ENCODE results near the gene ZFYVE21.
"Not testable (repeated sequence)": the region's sequence is repeated elsewhere in the genome, so short reads cannot be mapped to it uniquely, and the experiment has no call there.

The ZFYVE21 gene

DNA sequence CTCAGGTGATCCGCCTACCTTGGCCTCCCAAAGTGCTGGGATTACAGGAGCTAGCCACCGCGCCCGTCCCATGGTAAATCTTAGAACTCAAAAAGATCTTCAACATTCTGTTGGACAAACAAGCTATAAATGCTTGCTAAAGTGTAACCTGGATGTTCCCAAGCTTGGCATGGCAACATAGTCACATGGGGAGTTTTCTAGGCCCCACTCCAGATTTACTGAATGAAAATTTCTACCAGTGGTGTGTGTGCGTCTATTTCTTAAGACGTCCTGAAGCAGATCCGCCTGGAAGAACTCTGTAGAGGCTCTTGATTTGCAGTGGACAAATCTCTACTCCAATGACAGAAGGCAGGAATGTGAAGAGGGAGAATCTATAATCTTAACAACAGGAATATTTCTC lies 59.9 kb downstream of the ZFYVE21 start:
- ChIA-PET POLR2A (no interaction called here), CTCF (interaction anchor here (1.7 kb wide), 1 partner anchor 21 kb away, joined by 5 read pairs; no protein-coding TSS in a partner anchor)
- Histone ChIP-seq H3K4me3 (ENCODE audit: control insufficient read depth in 1 of 7, extremely low read depth in 1 of 7, insufficient read depth in 4 of 7, low read depth in 2 of 7, low read length in 6 of 7) (no peak overlapping the region), H3K27ac (ENCODE audit: insufficient read depth in 1 of 2, low read depth in 1 of 2, low read length in 2 of 2, poor library complexity in 1 of 2, severe bottlenecking in 2 of 2) (no peak overlapping the region), H3K4me1 (ENCODE audit: control extremely low read depth in 1 of 4, control insufficient read depth in 4 of 4, insufficient read depth in 4 of 4, low read length in 3 of 4) (no peaks in the 10 kb centered on the region), H3K9me3 (ENCODE audit: control extremely low read depth in 1 of 5, control insufficient read depth in 4 of 5, insufficient read depth in 2 of 5, low read depth in 1 of 5, low read length in 4 of 5) (peaks cover 0 to 5% (median 0%) of the 10 kb centered on the region in 5 experiments), H3K27me3 (replicated peaks in 2 of 5; ENCODE audit: control insufficient read depth in 4 of 5, insufficient read depth in 5 of 5, low read length in 4 of 5) (no peaks in the 10 kb centered on the region), H3K36me3 (ENCODE audit: control insufficient read depth in 4 of 4, insufficient read depth in 4 of 4, low read length in 3 of 4) (no peaks in the 10 kb centered on the region)
- 92% methylated on average over 5 of the region's 7 CpGs for WGBS (ENCODE audit: insufficient coverage)
- DNase-seq, result no peak

DNA sequence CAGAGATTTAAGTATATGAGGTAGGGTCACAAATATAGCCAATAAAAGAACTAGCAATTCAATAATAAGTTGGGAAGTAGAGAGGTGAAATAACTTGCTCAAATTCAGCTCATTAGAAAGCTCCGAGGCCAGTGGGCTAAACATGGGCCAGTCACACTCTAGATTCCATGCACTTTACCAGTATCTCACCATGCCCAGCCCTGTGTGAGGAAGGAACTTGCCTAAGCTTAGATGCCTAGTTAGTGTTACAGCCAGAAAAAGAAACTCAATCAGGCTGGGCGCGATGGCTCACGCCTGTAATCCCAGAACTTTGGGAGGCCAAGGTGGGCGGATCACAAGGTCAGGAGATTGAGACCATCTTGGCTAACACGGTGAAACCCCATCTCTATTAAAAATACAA lies 60.7 kb downstream of the ZFYVE21 start:
- DNase-seq; H3K27ac ChIP-seq (ENCODE audit: insufficient read depth in 1 of 2, low read depth in 1 of 2, low read length in 2 of 2, poor library complexity in 1 of 2, severe bottlenecking in 2 of 2); H3K4me3 ChIP-seq (ENCODE audit: control insufficient read depth in 1 of 7, extremely low read depth in 1 of 7, insufficient read depth in 4 of 7, low read depth in 2 of 7, low read length in 6 of 7); H3K27me3 ChIP-seq (replicated peaks in 2 of 5; ENCODE audit: control insufficient read depth in 4 of 5, insufficient read depth in 5 of 5, low read length in 4 of 5); POLR2A ChIA-PET; H3K4me1 ChIP-seq (ENCODE audit: control extremely low read depth in 1 of 4, control insufficient read depth in 4 of 4, insufficient read depth in 4 of 4, low read length in 3 of 4); H3K9me3 ChIP-seq (ENCODE audit: control extremely low read depth in 1 of 5, control insufficient read depth in 4 of 5, insufficient read depth in 2 of 5, low read depth in 1 of 5, low read length in 4 of 5); H3K36me3 ChIP-seq (ENCODE audit: control insufficient read depth in 4 of 4, insufficient read depth in 4 of 4, low read length in 3 of 4): not testable (repeated sequence)
- WGBS (ENCODE audit: insufficient coverage), result 98% methylated on average over 4 of the region's 6 CpGs
- CTCF ChIA-PET, result interaction anchor here (1.7 kb wide), 1 partner anchor 22 kb away, joined by 5 read pairs; no protein-coding TSS in a partner anchor

DNA sequence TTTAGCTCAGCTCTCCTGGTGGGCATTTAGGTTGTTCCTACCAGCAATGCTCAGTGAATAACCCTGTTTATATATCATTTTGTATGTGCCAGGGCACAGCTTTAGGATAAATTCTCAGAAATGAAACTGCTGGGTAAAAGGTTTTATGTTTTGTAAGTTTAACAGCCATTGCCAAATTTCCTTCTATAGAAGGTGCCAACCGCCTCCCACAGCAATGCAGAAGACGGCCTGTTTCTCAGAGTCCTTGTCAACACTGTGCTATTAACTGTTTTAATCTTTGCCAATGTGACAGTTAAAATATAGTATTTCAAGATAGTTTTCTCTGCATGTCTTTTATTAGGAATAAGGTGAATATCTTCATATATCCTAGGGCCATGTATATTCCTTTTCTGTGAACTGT lies 66.8 kb downstream of the ZFYVE21 start:
- H3K4me3 ChIP-seq (ENCODE audit: control insufficient read depth in 1 of 7, extremely low read depth in 1 of 7, insufficient read depth in 4 of 7, low read depth in 2 of 7, low read length in 6 of 7), result no peak overlapping the region
- ChIA-PET POLR2A (interaction anchor here (0.6 kb wide), 1 partner anchor 183 kb away, joined by 4 read pairs; no protein-coding TSS in a partner anchor), CTCF (no interaction called here)
- H3K9me3 ChIP-seq (ENCODE audit: control extremely low read depth in 1 of 5, control insufficient read depth in 4 of 5, insufficient read depth in 2 of 5, low read depth in 1 of 5, low read length in 4 of 5), result no peaks in the 10 kb centered on the region
- H3K4me1 ChIP-seq (ENCODE audit: control extremely low read depth in 1 of 4, control insufficient read depth in 4 of 4, insufficient read depth in 4 of 4, low read length in 3 of 4), result no peaks in the 10 kb centered on the region
- H3K36me3 ChIP-seq (ENCODE audit: control insufficient read depth in 4 of 4, insufficient read depth in 4 of 4, low read length in 3 of 4), result no peaks in the 10 kb centered on the region
- no peak overlapping the region for H3K27ac ChIP-seq (ENCODE audit: insufficient read depth in 1 of 2, low read depth in 1 of 2, low read length in 2 of 2, poor library complexity in 1 of 2, severe bottlenecking in 2 of 2)
- DNase-seq, result no peak
- no CpG with 5 or more reads among the region's 2 CpGs for WGBS (ENCODE audit: insufficient coverage)
- no peaks in the 10 kb centered on the region for H3K27me3 ChIP-seq (replicated peaks in 2 of 5; ENCODE audit: control insufficient read depth in 4 of 5, insufficient read depth in 5 of 5, low read length in 4 of 5)
